Stimulated activated CD4-positive, alpha-beta T cell treated with anti-CD3 and anti-CD28 coated beads, Interleukin-4, amount 100 ng/mL, for 24 hours (primary cell): ENCODE results near the gene EPHA10.

Source experiments
- DNase-seq: peaks from one replicate; pipeline ENCODE4 v3.0.0-alpha.2; 2020

Gene EPHA10

GRCh38 chr1:37732111-37732780, 32.7 kb downstream of the EPHA10 start:
- DNase-seq, result no peak

- DNase-seq, result no peak
Observed at GRCh38 chr1:37731312-37732019, 33.5 kb downstream of the EPHA10 start.

DNA sequence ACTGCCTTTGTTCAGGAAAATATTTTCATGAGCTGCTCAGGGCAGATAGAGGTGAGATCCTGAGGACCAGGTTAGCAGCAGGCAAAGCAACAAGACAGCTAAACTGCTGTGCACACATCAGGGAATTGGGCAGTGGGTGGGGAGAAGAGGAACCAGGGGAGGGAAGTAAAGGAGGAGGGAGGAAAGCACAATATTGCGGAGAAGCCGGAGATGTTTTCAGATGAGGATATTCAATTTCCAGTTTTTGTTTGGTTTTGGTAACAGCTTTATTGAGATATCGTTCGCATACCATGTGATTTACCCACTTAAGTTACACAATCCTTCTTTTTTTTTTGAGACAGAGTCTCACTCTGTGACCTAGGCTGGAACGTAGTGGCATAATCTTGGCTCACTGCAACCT, 34.5 kb downstream of the EPHA10 start:
- DNase-seq, result no peak

DNA sequence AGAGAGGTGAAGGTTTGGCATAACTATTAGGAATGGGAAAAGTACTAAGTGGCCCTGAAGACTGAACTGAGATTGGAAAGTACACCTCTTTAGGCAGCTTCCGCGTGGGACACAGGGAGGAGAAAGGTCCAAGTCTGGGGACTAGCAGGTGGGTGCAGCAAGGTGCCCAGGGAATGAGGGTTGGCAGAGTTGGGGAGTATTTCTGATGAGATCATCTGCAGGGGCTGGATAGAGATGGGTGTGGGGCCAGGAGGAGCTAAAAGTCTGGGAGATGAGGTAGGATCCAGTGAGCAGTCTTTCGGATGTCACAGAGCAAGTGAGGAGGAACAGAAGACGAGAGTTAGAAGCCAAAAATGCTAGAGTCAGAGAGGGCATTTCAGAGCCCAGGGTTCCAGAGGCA, 36.5 kb downstream of the EPHA10 start:
- no peak for DNase-seq

- no peak for DNase-seq
Observed at GRCh38 chr1:37726751-37727585, 38.0 kb downstream of the EPHA10 start.

GRCh38 chr1:37725851-37726613, 38.9 kb downstream of the EPHA10 start:
- DNase-seq, result no peak

DNA sequence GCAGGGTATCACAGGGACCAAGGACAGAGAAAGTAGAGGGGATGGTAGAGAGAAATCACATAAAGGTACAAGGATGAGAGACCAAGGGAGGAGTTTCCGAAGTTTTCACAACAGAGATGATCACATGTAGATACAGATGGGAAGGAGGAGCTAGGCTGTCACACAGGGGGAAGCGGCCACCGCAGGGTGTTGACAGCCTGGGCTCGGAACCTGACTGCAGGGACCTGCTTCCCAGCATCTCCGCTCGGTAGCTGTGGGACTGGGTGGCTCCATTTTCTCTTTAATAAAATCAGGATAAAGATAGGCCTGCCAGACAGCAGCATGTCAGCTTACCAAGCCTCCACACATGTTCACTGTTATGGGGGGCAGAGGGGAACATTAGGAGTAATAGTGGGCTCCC, 40.3 kb downstream of the EPHA10 start:
- DNase-seq, result no peak

DNA sequence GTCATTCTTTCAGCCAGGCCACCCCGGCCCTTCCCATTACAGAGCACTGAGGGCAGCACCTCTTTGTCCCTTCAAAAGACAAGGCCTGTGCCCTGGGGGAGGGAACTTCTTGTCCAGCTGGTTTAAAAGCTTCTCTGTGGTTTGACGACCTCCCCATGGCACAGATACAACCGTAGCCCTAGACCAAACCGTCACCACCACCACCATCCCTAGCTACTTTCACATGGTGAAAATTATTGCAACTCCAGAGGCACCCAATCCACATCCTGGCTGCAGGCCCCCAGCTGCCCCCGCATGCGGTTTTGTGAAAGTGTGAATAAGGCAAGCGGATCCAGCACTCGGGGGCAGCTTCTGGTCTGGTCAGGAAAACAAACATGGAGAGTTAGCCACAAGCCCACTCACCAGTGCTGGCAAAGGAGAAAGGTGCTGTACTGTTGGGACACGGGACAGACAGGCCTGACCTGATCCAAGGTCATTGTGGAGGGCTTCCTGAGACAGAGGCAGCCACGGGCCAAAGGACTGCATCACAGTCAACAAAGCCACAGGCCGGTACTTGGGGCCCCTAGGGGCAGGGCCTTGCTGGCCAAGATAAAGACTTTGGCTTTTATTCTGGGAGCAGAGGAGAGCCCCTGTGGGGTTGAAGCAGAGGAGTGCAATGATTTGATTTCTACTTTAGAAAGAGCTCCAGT, 41.4 kb downstream of the EPHA10 start:
- no peak for DNase-seq

DNA sequence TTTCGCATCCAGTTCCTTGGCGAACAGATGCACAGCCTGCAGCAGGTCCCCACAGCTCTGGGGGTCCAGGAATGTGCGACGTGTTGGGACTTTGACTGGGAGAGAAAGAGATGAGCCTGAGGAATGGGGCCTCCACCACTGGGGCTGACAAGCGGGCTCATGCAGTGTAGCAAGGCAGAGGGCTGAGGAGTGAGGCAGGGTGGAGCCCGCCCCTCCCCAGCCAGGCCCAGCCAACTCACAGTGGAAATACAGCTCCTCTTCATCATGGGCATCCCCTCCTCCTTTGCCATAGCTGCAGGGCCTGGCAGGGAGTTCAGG, 41.9 kb downstream of the EPHA10 start:
- DNase-seq, result no peak

DNA sequence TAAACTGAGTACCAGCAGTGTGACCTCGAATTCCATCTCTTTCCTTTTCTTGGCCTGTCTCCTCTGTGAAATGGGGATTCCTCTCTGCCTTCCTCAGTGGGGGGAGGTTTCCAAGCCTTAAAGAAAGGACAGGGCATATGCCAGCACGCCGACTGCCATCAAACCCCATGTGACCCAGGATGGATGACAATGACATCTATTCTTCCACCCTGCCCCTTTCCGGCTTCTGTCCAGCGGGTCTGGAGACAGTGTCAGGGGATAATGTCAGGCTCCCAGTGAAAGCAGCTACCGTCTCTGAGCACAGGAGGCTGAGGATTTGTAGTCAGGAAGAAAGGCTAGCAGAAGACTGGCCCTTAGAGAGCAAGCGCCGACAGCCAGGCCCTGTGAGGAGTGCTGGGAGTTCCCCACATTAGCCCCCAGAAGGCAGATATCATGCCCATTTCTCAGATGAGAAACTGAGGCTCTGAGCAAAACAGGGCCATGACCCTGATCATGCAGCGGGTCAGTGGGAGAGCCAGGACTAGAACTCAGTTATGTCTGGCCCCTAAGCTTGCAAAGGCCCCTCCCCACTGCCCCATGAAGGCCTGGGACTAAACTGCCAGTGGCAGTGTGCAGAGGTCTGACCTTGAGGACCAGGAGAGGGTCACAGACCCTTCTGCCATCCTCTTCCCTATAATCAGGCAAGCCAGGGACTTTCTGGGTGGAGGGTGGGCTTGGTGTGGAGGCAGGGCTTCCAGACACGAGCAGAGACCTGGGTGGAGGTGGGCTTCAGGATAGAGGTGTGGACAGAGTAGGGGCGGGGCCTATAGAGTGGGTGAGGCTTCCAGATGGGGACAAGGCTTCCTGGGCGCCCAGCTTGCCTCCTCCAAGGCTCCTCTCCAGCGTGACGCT, 42.5 kb downstream of the EPHA10 start:
- no peak for DNase-seq

GRCh38 chr1:37721565-37721964, 43.4 kb downstream of the EPHA10 start:
- no peak for DNase-seq

DNA sequence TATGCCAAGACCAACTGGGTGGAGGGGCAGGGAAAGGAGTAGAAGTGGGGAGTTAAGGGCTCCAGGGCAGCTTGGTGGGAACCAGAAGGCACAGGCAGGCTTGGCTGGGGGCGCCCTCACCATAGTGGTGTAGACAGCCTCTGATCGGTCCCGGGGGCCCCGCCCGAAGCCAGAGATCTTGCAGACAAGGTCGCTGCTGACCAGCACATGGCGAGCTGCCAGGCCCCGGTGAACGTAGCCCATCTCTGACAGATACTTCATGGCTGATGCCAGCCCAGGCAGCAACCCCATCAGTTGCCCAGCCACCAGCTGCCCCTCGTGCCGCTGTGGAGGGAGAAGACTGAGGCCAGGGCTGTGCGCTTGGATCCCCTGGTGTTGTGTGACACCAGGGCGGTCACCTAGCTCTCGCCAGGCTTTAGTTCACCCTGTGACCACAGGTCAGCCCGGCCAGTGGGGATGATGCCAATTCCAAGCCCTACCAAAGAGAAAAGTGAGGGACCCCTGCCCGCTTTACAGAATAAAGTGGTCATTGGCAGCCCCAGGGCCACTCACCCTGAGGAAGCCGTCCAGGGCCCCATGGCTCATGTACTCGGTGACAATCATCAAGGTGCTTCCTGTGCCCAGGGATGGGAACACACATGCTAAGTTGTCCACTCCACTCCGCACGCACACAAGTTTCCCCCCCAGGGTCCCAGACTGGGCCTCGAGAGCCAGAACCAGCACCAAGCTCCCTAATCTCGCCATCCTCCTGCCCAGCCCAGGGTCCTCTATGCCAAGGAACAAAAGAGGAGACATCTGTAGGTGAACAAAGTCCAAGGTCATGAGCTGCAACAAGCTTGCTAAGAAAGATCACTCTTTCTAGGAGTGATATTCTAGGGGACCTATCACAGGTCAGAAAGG, 44.4 kb downstream of the EPHA10 start:
- DNase-seq, result no peak

DNA sequence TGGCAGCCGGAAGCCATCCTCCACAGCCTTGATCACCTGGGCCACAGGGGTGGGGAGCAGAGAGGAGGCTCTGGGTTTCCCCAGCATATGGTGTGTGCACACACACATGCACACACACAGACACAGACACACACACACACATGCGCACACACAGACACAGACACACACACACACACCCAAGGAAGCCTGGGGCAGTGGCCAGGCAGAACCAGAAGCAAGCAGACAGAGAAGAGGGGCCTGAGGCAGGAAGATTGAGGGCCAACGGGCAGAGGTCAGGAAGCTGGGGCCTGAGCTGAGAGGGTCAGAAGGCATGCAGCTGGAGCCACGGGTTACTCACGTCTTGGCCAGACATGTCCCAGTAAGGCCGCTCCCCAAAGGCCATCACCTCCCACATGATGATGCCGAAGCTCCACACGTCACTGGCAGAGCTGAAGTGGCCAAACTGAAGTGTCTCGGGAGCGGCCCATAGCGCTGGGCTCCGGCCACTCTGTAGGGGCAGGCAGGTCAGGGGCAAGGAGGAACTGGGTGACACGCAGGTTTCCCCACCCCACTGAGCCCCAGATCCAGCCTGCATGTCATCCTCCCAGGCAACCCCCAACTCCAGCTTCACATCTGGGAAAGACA, 45.2 kb downstream of the EPHA10 start:
- DNase-seq, result no peak

GRCh38 chr1:37718901-37719571, 45.9 kb downstream of the EPHA10 start:
- no peak for DNase-seq

DNA sequence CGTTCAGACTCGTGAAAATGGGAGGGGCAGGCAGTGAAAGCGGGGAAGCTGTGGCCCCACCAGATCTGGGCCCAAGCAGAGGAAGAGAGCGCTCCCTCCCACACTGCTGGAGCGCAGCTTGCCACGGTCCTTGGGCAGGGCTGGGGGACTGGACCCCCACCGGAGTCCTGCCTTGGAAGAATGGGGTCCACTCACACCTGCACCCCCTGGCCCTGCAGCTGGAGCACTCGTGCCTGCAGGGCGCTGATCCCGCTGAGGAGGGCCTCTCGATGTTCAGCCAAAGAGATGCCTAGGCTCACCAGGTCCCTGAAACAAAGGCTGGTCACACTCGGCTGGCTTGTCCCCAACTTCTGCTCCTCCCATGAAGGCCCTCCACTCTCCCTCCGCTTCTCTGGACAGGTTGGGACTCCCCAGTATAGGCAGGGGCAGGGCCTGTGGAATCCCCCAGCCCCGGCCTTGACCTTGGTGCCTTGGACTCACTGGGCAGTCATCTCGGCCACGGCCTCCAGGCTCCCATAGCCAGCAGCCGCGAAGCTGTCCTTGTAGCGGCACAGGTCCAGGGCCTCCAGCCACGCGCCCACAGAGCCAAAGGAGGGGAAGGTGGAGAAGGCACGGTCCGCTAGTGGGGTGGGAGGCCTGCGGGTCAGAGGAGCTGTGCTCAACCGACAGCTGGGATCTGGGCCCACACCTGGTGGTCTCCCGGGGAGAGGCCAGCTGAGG, 46.6 kb downstream of the EPHA10 start:
- DNase-seq, result no peak

GRCh38 chr1:37717631-37718030, 47.3 kb downstream of the EPHA10 start:
- DNase-seq, result no peak

DNA sequence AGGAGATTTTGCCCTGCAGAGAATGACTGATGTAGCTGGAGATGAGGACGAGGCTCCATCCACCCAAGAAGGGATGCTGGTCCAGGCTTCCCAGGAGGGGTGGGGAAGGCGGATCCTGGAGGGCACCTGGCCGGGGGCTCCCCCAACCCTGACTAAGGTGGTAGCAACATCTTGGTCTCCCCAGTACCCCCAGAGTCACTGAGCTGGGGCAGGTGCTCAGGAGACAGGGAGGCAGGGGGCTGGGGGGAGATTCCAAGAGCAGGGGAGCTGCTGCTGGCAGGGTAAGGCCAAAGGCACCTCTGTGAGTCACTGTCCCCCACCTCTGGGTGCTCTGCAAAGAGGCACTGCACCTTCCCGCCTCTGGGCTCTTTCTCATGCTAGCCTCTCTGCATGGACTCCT, 48.6 kb downstream of the EPHA10 start:
- no peak for DNase-seq

DNA sequence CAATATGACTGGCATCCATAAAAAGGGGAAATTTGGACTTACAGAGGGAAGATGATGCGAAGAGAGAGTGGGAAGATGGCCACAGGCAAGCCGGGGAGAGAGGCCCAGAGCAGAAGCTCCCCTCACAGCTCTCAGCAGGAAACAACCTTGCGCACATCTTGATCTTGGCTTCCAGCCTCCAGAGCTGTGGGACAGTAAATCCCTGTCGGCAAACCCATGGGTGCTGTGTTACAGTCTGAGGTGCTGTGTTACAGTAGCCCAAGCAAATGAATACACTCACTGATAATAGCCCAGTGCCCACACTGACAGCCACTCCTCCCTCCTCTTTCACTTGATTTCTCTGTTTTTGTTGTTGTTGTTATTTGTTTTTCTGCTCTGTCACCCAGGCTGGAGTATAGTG, 50.2 kb downstream of the EPHA10 start:
- no peak for DNase-seq

- no peak for DNase-seq
Observed at GRCh38 chr1:37714226-37714625, 50.7 kb downstream of the EPHA10 start.
